ENCODE results near the gene TCF25. TPM values are rescaled to one million over a fixed set of nuclear protein-coding genes. Genes with fewer than 3 reads are reported as not detected.

Gene TCF25
- total RNA-seq, 2 donors from 2014 or later: 74.2 to 258 TPM

- Histone ChIP-seq H3K4me3 (no peak overlapping the region), H3K4me1 (peaks cover 55% of the 10 kb centered on the region), H3K36me3 (replicated peaks in 1 of 2; ENCODE audit: insufficient read depth in 1 of 2, low read depth in 2 of 2) (no peaks in the 10 kb centered on the region), H3K27me3 (peaks cover 8 to 17% of the 10 kb centered on the region in 2 donors), H3K27ac (peak overlapping the region in 1 of 4 donors; percentile 27), H3K9me3 (no peaks in the 10 kb centered on the region)
- 25 to 39% methylated on average over 11 to 14 of the region's 14 CpGs for WGBS, 2 donors
- no peak for ATAC-seq
- no peak for TF ChIP-seq CTCF (IDR thresholded peaks at IDR 0.05)
- TF ChIP-seq POLR2A (IDR thresholded peaks at IDR 0.05): no peak
- no peak for DNase-seq
- intact Hi-C loops (cut with DNase I): no loop called here
These were observed 47.8 kb downstream of the TCF25 start for GRCh38 chr16:89921131-89921701.

GRCh38 chr16:89921702-89922476 lies 48.5 kb downstream of the TCF25 start:
- H3K27me3 ChIP-seq: peaks cover 8 to 17% of the 10 kb centered on the region in 2 donors
- DNase-seq (peak in 3 of 4 donors; percentile 46 to 74 (median 60)), ATAC-seq (peak; percentile 28)
- no peak overlapping the region for H3K4me3 ChIP-seq
- intact Hi-C loops (cut with DNase I): no loop called here
- peak overlapping the region in 2 of 4 donors; percentile 27 to 67 for H3K27ac ChIP-seq
- no peaks in the 10 kb centered on the region for H3K36me3 ChIP-seq (replicated peaks in 1 of 2; ENCODE audit: insufficient read depth in 1 of 2, low read depth in 2 of 2)
- WGBS, 2 donors: 14 to 30% methylated on average over 2 to 21 of the region's 22 CpGs
- peaks cover 61% of the 10 kb centered on the region for H3K4me1 ChIP-seq
- no peaks in the 10 kb centered on the region for H3K9me3 ChIP-seq
- no peak for TF ChIP-seq CTCF (IDR thresholded peaks at IDR 0.05)
- TF ChIP-seq POLR2A (IDR thresholded peaks at IDR 0.05): peak in 2 of 3 donors; percentile 29 to 44

- Histone ChIP-seq H3K27ac (peak overlapping the region in 3 of 4 donors; percentile 27 to 67 (median 29)), H3K36me3 (replicated peaks in 1 of 2; ENCODE audit: insufficient read depth in 1 of 2, low read depth in 2 of 2) (no peaks in the 10 kb centered on the region), H3K4me3 (no peak overlapping the region), H3K9me3 (no peaks in the 10 kb centered on the region), H3K27me3 (peaks cover 8 to 17% of the 10 kb centered on the region in 2 donors), H3K4me1 (peaks cover 57% of the 10 kb centered on the region)
- DNase-seq: peak; percentile 52 to 75 (median 54)
- ATAC-seq: peak; percentile 10
- intact Hi-C loops (cut with DNase I): no loop called here
- WGBS, 2 donors: 0 to 1% methylated on average over 6 to 18 of the region's 31 CpGs
- no peak for TF ChIP-seq POLR2A (IDR thresholded peaks at IDR 0.05)
- no peak for TF ChIP-seq CTCF (IDR thresholded peaks at IDR 0.05)
These were observed 49.1 kb downstream of the TCF25 start for GRCh38 chr16:89922477-89922883.

- peak; percentile 42 for ATAC-seq
- Histone ChIP-seq H3K36me3 (replicated peaks in 1 of 2; ENCODE audit: insufficient read depth in 1 of 2, low read depth in 2 of 2) (no peaks in the 10 kb centered on the region), H3K27me3 (peaks cover 8 to 17% of the 10 kb centered on the region in 2 donors), H3K4me3 (no peak within 1 kb of the TSS), H3K4me1 (peaks cover 51% of the 10 kb centered on the region), H3K27ac (peak within 1 kb of the TSS in 3 of 4 donors; percentile 27 to 67 (median 29)), H3K9me3 (no peaks in the 10 kb centered on the region)
- intact Hi-C loops (cut with DNase I): no loop called here
- WGBS, 2 donors: 2% methylated on average over 67 of the region's 88 CpGs; no CpG with 5 or more reads in 1 of the 2 donors
- TF ChIP-seq CTCF (IDR thresholded peaks at IDR 0.05) (no peak), POLR2A (IDR thresholded peaks at IDR 0.05) (peak in 2 of 3 donors; percentile 23 to 39)
- peak; percentile 44 to 67 (median 54) for DNase-seq
These were observed 49.7 kb downstream of the TCF25 start, which contains the start of gene TUBB3 for GRCh38 chr16:89922884-89923639. Gene TUBB3, plus strand, starts transcription at chr16:89923342. Its CDS starts 60 bp downstream, at chr16:89923402.

All from body of pancreas (tissue), 4 donors.